PC-3 (cell line): ENCODE measurements around the gene PRSS21. TPM values are rescaled to one million over a fixed set of nuclear protein-coding genes. Genes with fewer than 3 reads are reported as not detected.

ENCODE experiments used
- ATAC-seq: fragments of 200-7000 bp; cut with Tn5 transposase; 2 replicates; pipeline ENCODE4 v1.9.1; 2020; ENCODE audit warnings: mild to moderate bottlenecking, moderate library complexity
- BruUV-seq: library from RNA; stranded (reverse); fragments of 400-500 nt; replicated peaks from 2 replicates; lab custom pipeline; 2021; lab: Mats Ljungman, UMichigan
- CTCF ChIA-PET: fragments of 300-600 bp; sonication (Branson Sonifier 250); formaldehyde crosslinking; loops from one replicate; lab custom pipeline; 2022; ENCODE audit warnings: antibody characterized with exemption; lab: Charles Lee
- POLR2A ChIA-PET: fragments of 300-600 bp; sonication (Branson Sonifier 250); formaldehyde crosslinking; loops from one replicate; lab custom pipeline; 2022; ENCODE audit warnings: antibody characterized with exemption; ENCODE audit not compliant: unreplicated experiment; lab: Charles Lee
- DNase-seq: peaks from one replicate; pipeline ENCODE4 v3.0.0-alpha.2; 2015
- H2AFZ ChIP-seq: fragments of 300-600 bp; sonication (generic); 2 replicates; pipeline ENCODE4 v1.6.0; 2016; ENCODE audit warnings: antibody characterized with exemption, low read length
- H3F3A ChIP-seq: fragments of 300-600 bp; sonication (generic); one replicate; pipeline ENCODE4 v1.6.0; 2017; ENCODE audit warnings: antibody characterized with exemption, low read length, control low read depth, mild to moderate bottlenecking; ENCODE audit not compliant: unreplicated experiment
- H3K27ac ChIP-seq: fragments of 300-600 bp; sonication (generic); 2 replicates; pipeline ENCODE4 v1.5.1; 2016; ENCODE audit warnings: mild to moderate bottlenecking, low read length
- H3K27me3 ChIP-seq: fragments of 300-600 bp; sonication (generic); 2 replicates; pipeline ENCODE4 v1.6.1; 2016; ENCODE audit warnings: low read length, mixed read lengths
- H3K36me3 ChIP-seq: fragments of 300-600 bp; sonication (generic); 2 replicates; pipeline ENCODE4 v1.6.1; 2016; ENCODE audit warnings: low read depth, mixed run types, low read length, mixed read lengths
- H3K4me1 ChIP-seq: fragments of 300-600 bp; sonication (generic); 2 replicates; pipeline ENCODE4 v1.5.1; 2016; ENCODE audit warnings: low read length; ENCODE audit not compliant: insufficient read depth
- H3K4me2 ChIP-seq: fragments of 300-600 bp; sonication (generic); 2 replicates; pipeline ENCODE4 v1.6.0; 2016; ENCODE audit warnings: low read length
- H3K4me3 ChIP-seq: fragments of 300-600 bp; sonication (generic); 2 replicates; pipeline ENCODE4 v1.5.1; 2016; ENCODE audit warnings: mild to moderate bottlenecking, low read length, mixed read lengths
- H3K79me2 ChIP-seq: fragments of 300-600 bp; sonication (generic); 2 replicates; pipeline ENCODE4 v1.6.1; 2017; ENCODE audit warnings: low read length, mixed read lengths
- H3K9ac ChIP-seq: fragments of 300-600 bp; sonication (generic); 2 replicates; pipeline ENCODE4 v1.6.0; 2016; ENCODE audit warnings: mild to moderate bottlenecking, low read length
- H3K9me2 ChIP-seq: fragments of 300-600 bp; sonication (generic); replicated peaks from 2 replicates; pipeline ENCODE4 v1.6.1; 2016; ENCODE audit warnings: mixed run types, low read length, mixed read lengths
- H3K9me3 ChIP-seq: fragments of 300-600 bp; sonication (generic); 2 replicates; pipeline ENCODE4 v1.6.1; 2016; ENCODE audit warnings: low read length, mixed read lengths
- H4K20me1 ChIP-seq: fragments of 300-600 bp; sonication (generic); 2 replicates; pipeline ENCODE4 v1.6.1; 2016; ENCODE audit warnings: low read length, mixed read lengths
- EZH2 ChIP-seq: fragments of 300-600 bp; sonication (generic); IDR thresholded peaks from one replicate; pipeline ENCODE4 v1.6.1; 2017; ENCODE audit warnings: antibody characterized with exemption, mild to moderate bottlenecking, low read length; ENCODE audit not compliant: unreplicated experiment
- EZH2phosphoT487 ChIP-seq: fragments of 300-600 bp; sonication (generic); IDR thresholded peaks from 2 replicates; pipeline ENCODE4 v1.6.1; 2018; ENCODE audit warnings: mild to moderate bottlenecking, antibody characterized with exemption, low read length, borderline replicate concordance
- intact Hi-C: fragments of 100-400 bp; cut with micrococcal nuclease; formaldehyde crosslinking; loops from 2 replicates; pipeline ENCODE4 v1.9.0; 2023
- total RNA-seq: library from RNA; depleted of rRNA; stranded (reverse); fragments of >200 nt; gene quantifications from 2 replicates; pipeline ENCODE4 v1.2.3, GENCODE V29; 2014
- TF ChIP-seq, protein P1 (sequence below): fragments of 300-600 bp; sonication (generic); conservative IDR thresholded peaks from 2 replicates; pipeline ENCODE4 v1.5.1; 2017; ENCODE audit warnings: antibody characterized with exemption, low read depth, mild to moderate bottlenecking, low read length

Gene PRSS21
- total RNA-seq, 1 experiment from 2014 or later, result not detected

DNA sequence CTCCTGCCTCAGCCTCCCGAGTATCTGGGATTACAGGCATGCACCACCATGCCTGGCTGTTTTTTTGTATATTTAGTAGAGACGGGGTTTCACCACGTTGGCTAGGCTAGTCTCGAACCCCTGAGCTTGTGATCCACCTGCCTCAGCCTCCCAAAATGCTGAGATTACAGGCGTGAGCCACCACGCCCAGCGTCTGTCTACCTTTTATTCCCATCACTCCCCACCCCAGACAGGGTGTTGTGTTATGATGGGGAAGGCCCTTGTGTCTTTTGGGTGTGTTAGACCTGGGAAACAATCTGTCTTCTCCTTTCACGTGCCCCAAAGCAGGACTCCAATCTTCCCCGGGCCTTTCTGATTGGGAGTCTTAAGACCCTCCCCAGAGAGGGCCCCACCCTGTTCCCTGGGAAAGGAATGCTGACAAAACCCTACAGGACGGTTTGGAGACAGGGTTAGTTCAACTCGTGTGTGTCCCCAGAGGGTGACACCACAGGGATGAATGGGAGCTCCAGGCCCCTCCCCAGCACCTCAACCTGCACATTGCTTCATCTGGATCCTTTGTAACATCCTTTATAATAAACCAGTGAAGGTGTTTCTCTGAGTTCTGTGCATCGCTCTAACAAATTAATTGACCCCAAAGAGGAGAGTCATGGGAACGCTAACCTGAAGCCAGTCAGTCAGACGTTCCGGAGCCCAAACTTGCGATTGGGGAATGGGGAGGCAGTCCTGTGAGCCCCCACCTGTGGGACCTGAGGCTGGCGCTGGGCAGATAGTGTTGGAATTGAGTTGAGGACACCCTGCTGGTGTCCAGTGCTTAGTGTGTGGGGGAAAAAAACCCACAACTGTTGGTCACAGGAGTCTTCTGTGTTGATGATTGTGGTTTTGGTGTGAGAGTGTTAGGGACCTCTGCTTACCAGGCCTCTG lies 36.8 kb upstream of the PRSS21 start:
- intact Hi-C loops, result loop anchor here (10.0 kb wide), 1 partner anchor 45 kb away; no protein-coding TSS in a partner anchor
- TF ChIP-seq EZH2, result no peak
- TF ChIP-seq EZH2phosphoT487, result no peak
- TF ChIP-seq, protein P1, sequence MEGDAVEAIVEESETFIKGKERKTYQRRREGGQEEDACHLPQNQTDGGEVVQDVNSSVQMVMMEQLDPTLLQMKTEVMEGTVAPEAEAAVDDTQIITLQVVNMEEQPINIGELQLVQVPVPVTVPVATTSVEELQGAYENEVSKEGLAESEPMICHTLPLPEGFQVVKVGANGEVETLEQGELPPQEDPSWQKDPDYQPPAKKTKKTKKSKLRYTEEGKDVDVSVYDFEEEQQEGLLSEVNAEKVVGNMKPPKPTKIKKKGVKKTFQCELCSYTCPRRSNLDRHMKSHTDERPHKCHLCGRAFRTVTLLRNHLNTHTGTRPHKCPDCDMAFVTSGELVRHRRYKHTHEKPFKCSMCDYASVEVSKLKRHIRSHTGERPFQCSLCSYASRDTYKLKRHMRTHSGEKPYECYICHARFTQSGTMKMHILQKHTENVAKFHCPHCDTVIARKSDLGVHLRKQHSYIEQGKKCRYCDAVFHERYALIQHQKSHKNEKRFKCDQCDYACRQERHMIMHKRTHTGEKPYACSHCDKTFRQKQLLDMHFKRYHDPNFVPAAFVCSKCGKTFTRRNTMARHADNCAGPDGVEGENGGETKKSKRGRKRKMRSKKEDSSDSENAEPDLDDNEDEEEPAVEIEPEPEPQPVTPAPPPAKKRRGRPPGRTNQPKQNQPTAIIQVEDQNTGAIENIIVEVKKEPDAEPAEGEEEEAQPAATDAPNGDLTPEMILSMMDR, result no peak
- no peak for ATAC-seq
- H3K4me1 ChIP-seq, result peaks cover 15% of the 10 kb centered on the region
- H4K20me1 ChIP-seq, result no peaks in the 10 kb centered on the region
- H3K4me2 ChIP-seq, result no peak overlapping the region
- H3K9me3 ChIP-seq, result no peaks in the 10 kb centered on the region
- no peak overlapping the region for H3K4me3 ChIP-seq
- CTCF ChIA-PET, result no interaction called here
- BruUV-seq, result no TSS peak
- H3K27me3 ChIP-seq, result no peaks in the 10 kb centered on the region
- no peak for DNase-seq
- no peaks in the 10 kb centered on the region for H3F3A ChIP-seq
- POLR2A ChIA-PET, result no interaction called here
- no peaks in the 10 kb centered on the region for H3K9me2 ChIP-seq
- no peak overlapping the region for H2AFZ ChIP-seq
- H3K9ac ChIP-seq, result no peak overlapping the region
- H3K27ac ChIP-seq, result no peak overlapping the region
- peaks cover 32% of the 10 kb centered on the region for H3K79me2 ChIP-seq
- no peaks in the 10 kb centered on the region for H3K36me3 ChIP-seq

DNA sequence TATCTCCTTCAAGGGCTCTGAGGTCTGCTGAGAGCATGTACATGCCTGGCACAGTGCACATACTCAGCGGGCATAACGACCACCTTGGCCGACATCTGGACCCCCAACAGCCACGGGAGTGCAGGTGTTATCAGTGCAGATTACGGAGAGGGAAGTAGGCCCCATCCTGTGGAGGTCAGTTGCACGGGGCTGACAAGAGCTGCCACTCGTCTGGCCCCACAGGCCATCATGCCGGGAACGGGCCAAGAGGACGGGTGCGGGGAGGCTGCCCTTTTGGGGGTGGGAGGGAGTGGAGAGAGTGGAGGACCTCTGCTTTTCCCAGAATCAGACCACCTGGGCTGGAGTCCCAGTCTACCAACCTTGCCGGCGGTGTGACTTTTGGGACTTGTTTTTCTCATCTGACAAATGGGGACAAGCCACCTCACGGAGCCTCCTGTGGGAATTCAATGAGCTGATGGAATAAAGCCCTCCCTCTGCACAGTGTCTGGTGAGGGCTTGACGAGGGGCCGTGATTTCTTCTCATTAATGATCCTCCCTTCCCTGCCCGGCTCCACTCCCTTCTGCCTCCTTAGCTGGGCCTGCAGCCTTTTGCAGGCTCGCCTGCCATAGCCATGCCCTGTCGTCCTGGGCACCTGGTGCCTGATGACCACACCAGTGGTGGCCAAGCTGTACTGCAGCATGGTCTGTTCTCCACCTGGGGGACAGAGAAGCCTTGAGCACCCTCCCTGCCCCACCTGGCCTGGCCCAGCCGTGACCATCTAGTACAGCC lies 34.3 kb upstream of the PRSS21 start:
- H3K27me3 ChIP-seq, result no peaks in the 10 kb centered on the region
- H3K4me3 ChIP-seq, result no peak overlapping the region
- peaks cover 10% of the 10 kb centered on the region for H3K79me2 ChIP-seq
- H3K4me1 ChIP-seq, result peaks cover 8% of the 10 kb centered on the region
- no peak overlapping the region for H3K4me2 ChIP-seq
- no peaks in the 10 kb centered on the region for H3K9me3 ChIP-seq
- no peaks in the 10 kb centered on the region for H3K36me3 ChIP-seq
- TF ChIP-seq EZH2phosphoT487 (no peak), EZH2 (no peak)
- TF ChIP-seq, protein P1, result no peak
- CTCF ChIA-PET, result no interaction called here
- no peaks in the 10 kb centered on the region for H3F3A ChIP-seq
- no peak overlapping the region for H3K27ac ChIP-seq
- H2AFZ ChIP-seq, result no peak overlapping the region
- ATAC-seq, result peak; percentile 54
- H3K9me2 ChIP-seq, result no peaks in the 10 kb centered on the region
- POLR2A ChIA-PET, result no interaction called here
- intact Hi-C loops, result no loop called here
- BruUV-seq, result no TSS peak
- H4K20me1 ChIP-seq, result no peaks in the 10 kb centered on the region
- no peak overlapping the region for H3K9ac ChIP-seq
- DNase-seq, result no peak
